Mesendoderm (in vitro differentiated cells): ENCODE data around the gene AIG1.

Experiments
- DNase-seq: peaks from one replicate; pipeline ENCODE4 v3.0.0; 2013
- H2AK5ac ChIP-seq: 2 replicates; pipeline ENCODE4 v1.6.1; 2013; ENCODE audit warnings: low read length, inconsistent platforms
- H2BK120ac ChIP-seq: 2 replicates; pipeline ENCODE4 v1.6.1; 2013; ENCODE audit warnings: low read depth, mild to moderate bottlenecking, low read length, moderate library complexity, mixed read lengths
- H2BK15ac ChIP-seq: replicated peaks from 2 replicates; pipeline ENCODE4 v1.6.1; 2013; ENCODE audit warnings: low read depth, mild to moderate bottlenecking, moderate library complexity
- H2BK5ac ChIP-seq: 2 replicates; pipeline ENCODE4 v1.6.1; 2013; ENCODE audit warnings: low read length, inconsistent platforms
- H3K18ac ChIP-seq: 2 replicates; pipeline ENCODE4 v1.6.1; 2013; ENCODE audit warnings: mild to moderate bottlenecking, low read length, mixed read lengths
- H3K23ac ChIP-seq: one replicate; pipeline ENCODE4 v1.6.1; 2013; ENCODE audit warnings: low read length
- H3K27ac ChIP-seq: 2 replicates; pipeline ENCODE4 v1.5.1; 2013; ENCODE audit warnings: low read depth, mild to moderate bottlenecking, inconsistent platforms, low read length, moderate library complexity
- H3K27me3 ChIP-seq: 2 replicates; pipeline ENCODE4 v1.6.1; 2013; ENCODE audit warnings: low read length, control low read depth, mild to moderate bottlenecking, inconsistent platforms; ENCODE audit not compliant: insufficient read depth, poor library complexity
- H3K36me3 ChIP-seq: 2 replicates; pipeline ENCODE4 v1.6.1; 2013; ENCODE audit warnings: low read length, inconsistent platforms; ENCODE audit not compliant: control insufficient read depth, insufficient read depth
- H3K4ac ChIP-seq: one replicate; pipeline ENCODE4 v1.6.1; 2013; ENCODE audit warnings: low read depth, mild to moderate bottlenecking, low read length, moderate library complexity
- H3K4me1 ChIP-seq: 2 replicates; pipeline ENCODE4 v1.6.1; 2013; ENCODE audit warnings: low read depth, low read length, inconsistent platforms; ENCODE audit not compliant: control insufficient read depth
- H3K4me2 ChIP-seq: 2 replicates; pipeline ENCODE4 v1.6.1; 2013; ENCODE audit warnings: low read length
- H3K4me3 ChIP-seq: 2 replicates; pipeline ENCODE4 v1.5.1; 2013; ENCODE audit warnings: mild to moderate bottlenecking, low read length
- H3K56ac ChIP-seq: one replicate; pipeline ENCODE4 v1.6.1; 2013; ENCODE audit warnings: low read length
- H3K79me1 ChIP-seq: 2 replicates; pipeline ENCODE4 v1.6.1; 2013; ENCODE audit warnings: low read length, inconsistent platforms
- H3K79me2 ChIP-seq: 2 replicates; pipeline ENCODE4 v1.6.1; 2013; ENCODE audit warnings: mild to moderate bottlenecking, low read length; ENCODE audit not compliant: control insufficient read depth, insufficient read depth
- H3K9ac ChIP-seq: 2 replicates; pipeline ENCODE4 v1.6.1; 2013; ENCODE audit warnings: low read length, inconsistent platforms
- H4K5ac ChIP-seq: one replicate; pipeline ENCODE4 v1.6.1; 2013; ENCODE audit warnings: low read length
- H4K8ac ChIP-seq: one replicate; pipeline ENCODE4 v1.6.1; 2013; ENCODE audit warnings: low read depth, mild to moderate bottlenecking, control low read depth, low read length, moderate library complexity
- WGBS: extraction: QIAGEN DNeasy Blood & Tissue Kit; methylation state at CpG from one replicate; pipeline ENCODE4 v1.1.7; 2013; ENCODE audit warnings: low lambda C conversion rate, missing lambda C conversion rate; ENCODE audit not compliant: insufficient coverage; ENCODE audit errors: extremely low coverage; 5-methylcytosine and 5-hydroxymethylcytosine counted together

AIG1 gene

DNA sequence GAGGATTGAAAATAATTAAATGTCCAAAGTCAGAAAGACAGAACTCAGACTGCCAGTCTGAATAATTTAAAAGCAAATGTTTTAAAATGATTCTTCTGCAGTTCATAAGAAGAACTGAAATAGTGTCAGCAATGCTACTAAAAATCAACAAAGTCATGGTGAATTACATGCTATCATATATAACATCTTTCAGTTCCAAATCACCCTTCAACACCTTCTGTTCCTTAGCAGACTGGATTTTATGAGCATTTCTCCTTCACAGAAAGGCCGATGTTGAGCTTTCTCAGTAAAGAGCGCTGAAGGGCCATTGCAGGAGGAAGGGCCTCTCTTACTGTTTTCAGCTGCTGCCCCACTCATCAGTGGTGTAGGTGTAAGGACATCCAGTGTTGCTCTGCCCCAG, 63.3 kb downstream of the AIG1 start:
- no peak overlapping the region for H4K5ac ChIP-seq
- H2BK120ac ChIP-seq = no peak overlapping the region
- no peaks in the 10 kb centered on the region for H3K36me3 ChIP-seq
- no peaks in the 10 kb centered on the region for H3K4me1 ChIP-seq
- no peak overlapping the region for H3K27ac ChIP-seq
- H3K9ac ChIP-seq = no peak overlapping the region
- WGBS = no CpG with 5 or more reads among the region's 2 CpGs
- no peak for DNase-seq
- H3K56ac ChIP-seq = no peak overlapping the region
- H3K4ac ChIP-seq = no peak overlapping the region
- no peak overlapping the region for H2BK5ac ChIP-seq
- no peaks in the 10 kb centered on the region for H3K27me3 ChIP-seq
- H3K4me3 ChIP-seq = no peak overlapping the region
- no peaks in the 10 kb centered on the region for H3K79me2 ChIP-seq
- no peak overlapping the region for H3K4me2 ChIP-seq
- H3K79me1 ChIP-seq = no peaks in the 10 kb centered on the region
- no peak overlapping the region for H2AK5ac ChIP-seq
- H3K18ac ChIP-seq = no peak overlapping the region
- H4K8ac ChIP-seq = no peak overlapping the region
- no peak overlapping the region for H2BK15ac ChIP-seq
- no peak overlapping the region for H3K23ac ChIP-seq

GRCh38 chr6:143125455-143125854, 64.8 kb downstream of the AIG1 start:
- H3K23ac ChIP-seq = no peak overlapping the region
- H3K18ac ChIP-seq = no peak overlapping the region
- no peak overlapping the region for H3K4me3 ChIP-seq
- no peaks in the 10 kb centered on the region for H3K79me1 ChIP-seq
- no peak overlapping the region for H2BK5ac ChIP-seq
- no CpG with 5 or more reads among the region's 3 CpGs for WGBS
- no peak overlapping the region for H2BK15ac ChIP-seq
- no peaks in the 10 kb centered on the region for H3K27me3 ChIP-seq
- H2BK120ac ChIP-seq = no peak overlapping the region
- H3K36me3 ChIP-seq = no peaks in the 10 kb centered on the region
- H3K27ac ChIP-seq = no peak overlapping the region
- H3K4me2 ChIP-seq = no peak overlapping the region
- H4K8ac ChIP-seq = no peak overlapping the region
- H4K5ac ChIP-seq = no peak overlapping the region
- no peak overlapping the region for H3K4ac ChIP-seq
- H2AK5ac ChIP-seq = no peak overlapping the region
- H3K4me1 ChIP-seq = no peaks in the 10 kb centered on the region
- DNase-seq = no peak
- H3K79me2 ChIP-seq = no peaks in the 10 kb centered on the region
- no peak overlapping the region for H3K56ac ChIP-seq
- H3K9ac ChIP-seq = no peak overlapping the region

- no peak overlapping the region for H2BK15ac ChIP-seq
- no CpG with 5 or more reads among the region's 12 CpGs for WGBS
- H3K18ac ChIP-seq = no peak overlapping the region
- H2AK5ac ChIP-seq = no peak overlapping the region
- peak; percentile 1 for DNase-seq
- no peak overlapping the region for H3K9ac ChIP-seq
- no peak overlapping the region for H3K56ac ChIP-seq
- H3K79me1 ChIP-seq = no peaks in the 10 kb centered on the region
- no peak overlapping the region for H3K4me3 ChIP-seq
- no peaks in the 10 kb centered on the region for H3K27me3 ChIP-seq
- H4K8ac ChIP-seq = no peak overlapping the region
- H3K36me3 ChIP-seq = no peaks in the 10 kb centered on the region
- H4K5ac ChIP-seq = no peak overlapping the region
- no peaks in the 10 kb centered on the region for H3K4me1 ChIP-seq
- H3K4ac ChIP-seq = no peak overlapping the region
- H3K4me2 ChIP-seq = no peak overlapping the region
- H3K27ac ChIP-seq = no peak overlapping the region
- no peak overlapping the region for H2BK120ac ChIP-seq
- no peak overlapping the region for H3K23ac ChIP-seq
- no peaks in the 10 kb centered on the region for H3K79me2 ChIP-seq
- no peak overlapping the region for H2BK5ac ChIP-seq
Measured at GRCh38 chr6:143125864-143126573, 65.3 kb downstream of the AIG1 start.

GRCh38 chr6:143126574-143126941, 65.9 kb downstream of the AIG1 start:
- Histone ChIP-seq H2BK15ac (no peak overlapping the region), H2BK120ac (no peak overlapping the region), H4K5ac (no peak overlapping the region), H3K4me2 (no peak overlapping the region), H2BK5ac (no peak overlapping the region), H3K27me3 (no peaks in the 10 kb centered on the region), H3K56ac (no peak overlapping the region), H2AK5ac (no peak overlapping the region), H3K79me2 (no peaks in the 10 kb centered on the region), H4K8ac (no peak overlapping the region), H3K9ac (no peak overlapping the region), H3K27ac (no peak overlapping the region), H3K23ac (no peak overlapping the region), H3K36me3 (no peaks in the 10 kb centered on the region), H3K4me1 (no peaks in the 10 kb centered on the region), H3K4ac (no peak overlapping the region), H3K4me3 (no peak overlapping the region), H3K18ac (no peak overlapping the region), H3K79me1 (no peaks in the 10 kb centered on the region)
- no peak for DNase-seq
- no CpG with 5 or more reads among the region's 1 CpG for WGBS

- Histone ChIP-seq H2BK5ac (no peak overlapping the region), H3K36me3 (no peaks in the 10 kb centered on the region), H3K27me3 (no peaks in the 10 kb centered on the region), H3K4me3 (no peak overlapping the region), H2BK15ac (no peak overlapping the region), H3K27ac (no peak overlapping the region), H3K79me1 (no peaks in the 10 kb centered on the region), H3K4me1 (no peaks in the 10 kb centered on the region), H2AK5ac (no peak overlapping the region), H4K8ac (no peak overlapping the region), H4K5ac (no peak overlapping the region), H3K23ac (no peak overlapping the region), H3K56ac (no peak overlapping the region), H2BK120ac (no peak overlapping the region), H3K18ac (no peak overlapping the region), H3K4ac (no peak overlapping the region), H3K4me2 (no peak overlapping the region), H3K9ac (no peak overlapping the region), H3K79me2 (no peaks in the 10 kb centered on the region)
- WGBS = no CpG with 5 or more reads among the region's 3 CpGs
- DNase-seq = no peak
Measured at GRCh38 chr6:143127941-143128680, 67.4 kb downstream of the AIG1 start.

- no peaks in the 10 kb centered on the region for H3K4me1 ChIP-seq
- H2BK120ac ChIP-seq = no peak overlapping the region
- no peaks in the 10 kb centered on the region for H3K27me3 ChIP-seq
- no peak overlapping the region for H3K4ac ChIP-seq
- H3K18ac ChIP-seq = no peak overlapping the region
- no peak overlapping the region for H3K56ac ChIP-seq
- H3K79me2 ChIP-seq = no peaks in the 10 kb centered on the region
- H3K9ac ChIP-seq = no peak overlapping the region
- no peaks in the 10 kb centered on the region for H3K79me1 ChIP-seq
- H4K8ac ChIP-seq = no peak overlapping the region
- no peak overlapping the region for H3K4me2 ChIP-seq
- no peak overlapping the region for H4K5ac ChIP-seq
- H2BK5ac ChIP-seq = no peak overlapping the region
- no peak overlapping the region for H2BK15ac ChIP-seq
- no peak overlapping the region for H3K4me3 ChIP-seq
- H3K27ac ChIP-seq = no peak overlapping the region
- no peak for DNase-seq
- H2AK5ac ChIP-seq = no peak overlapping the region
- no peak overlapping the region for H3K23ac ChIP-seq
- no peaks in the 10 kb centered on the region for H3K36me3 ChIP-seq
Measured at GRCh38 chr6:143128681-143129015, 68.0 kb downstream of the AIG1 start.
